K562 (cell line): Measurements from ENCODE around the gene BCAS3.

Experiments
- CBFB ChIP-seq: sonication (generic); formaldehyde crosslinking; IDR thresholded peaks from 2 replicates; pipeline ENCODE4 v1.4.0; 2020; ENCODE audit warnings: mild to moderate bottlenecking, missing genetic modification reagents
- HDAC2 ChIP-seq: fragments of 450-650 bp; IDR thresholded peaks from 2 replicates; pipeline ENCODE4 v1.6.1; 2016; ENCODE audit warnings: mild to moderate bottlenecking
- KLF13 ChIP-seq: fragments of 450-650 bp; IDR thresholded peaks from 2 replicates; pipeline ENCODE4 v1.6.1; 2016; ENCODE audit warnings: missing genetic modification characterization, low read depth, mild to moderate bottlenecking, missing compliant biosample characterization, moderate library complexity, borderline replicate concordance
- MTF1 ChIP-seq: fragments of 250-450 bp; sonication (Bioruptor Pico); IDR thresholded peaks from 2 replicates; pipeline ENCODE4 v1.9.0; 2021; ENCODE audit warnings: moderate library complexity, mild to moderate bottlenecking, inconsistent platforms, borderline replicate concordance
- NR3C1 ChIP-seq: sonication (generic); formaldehyde crosslinking; IDR thresholded peaks from 2 replicates; pipeline ENCODE4 v1.8.1; 2022; ENCODE audit warnings: missing genetic modification reagents
- TCF7L2 ChIP-seq: fragments of 150-350 bp; IDR thresholded peaks from 2 replicates; pipeline ENCODE4 v1.6.1; 2016; ENCODE audit warnings: low read depth, mild to moderate bottlenecking, low read length, moderate library complexity
- ZNF263 ChIP-seq: sonication (generic); formaldehyde crosslinking; IDR thresholded peaks from 2 replicates; pipeline ENCODE4 v1.8.0; 2022; ENCODE audit warnings: mild to moderate bottlenecking, missing genetic modification reagents, borderline replicate concordance
- ZNF274 ChIP-seq: IDR thresholded peaks from 2 replicates; pipeline ENCODE4 v1.6.1; 2011; ENCODE audit warnings: low read depth, mild to moderate bottlenecking, low read length, moderate library complexity, borderline replicate concordance
- TF ChIP-seq, protein P1 (sequence below): sonication (generic); formaldehyde crosslinking; IDR thresholded peaks from 2 replicates; pipeline ENCODE4 v1.9.0; 2022; ENCODE audit warnings: mild to moderate bottlenecking, missing genetic modification reagents
- TF ChIP-seq, protein P2 (sequence below): fragments of 250-450 bp; sonication (Bioruptor Pico); IDR thresholded peaks from 2 replicates; pipeline ENCODE4 v1.5.0; 2020; ENCODE audit warnings: mild to moderate bottlenecking
- TF ChIP-seq, protein P3 (sequence below), 3 experiments: IDR thresholded peaks in 2 of 3; conservative IDR thresholded peaks in 1 of 3; 2 replicates each; pipeline ENCODE4 v1.5.1; 2011 to 2012; ENCODE audit warnings: low read length in 3 of 3, mild to moderate bottlenecking in 3 of 3, control low read depth in 2 of 3, improper control_type of control experiment in 1 of 3, inconsistent platforms in 1 of 3, low read depth in 1 of 3, mixed read lengths in 1 of 3, moderate library complexity in 1 of 3; ENCODE audit not compliant: insufficient read depth in 2 of 3
- TF ChIP-seq, protein P4 (sequence below): fragments of 450-650 bp; IDR thresholded peaks from 2 replicates; pipeline ENCODE4 v1.6.1; 2016; ENCODE audit warnings: low read depth
- TF ChIP-seq, protein P5 (sequence below), 2 experiments: fragments of 450-650 bp in 1 of 2; sonication (generic) in 1 of 2; formaldehyde crosslinking; conservative IDR thresholded peaks; 2 replicates each; pipeline versions ENCODE4 v1.4.0 to v1.8.1; 2020 to 2022; ENCODE audit warnings: mild to moderate bottlenecking in 1 of 2, missing genetic modification reagents in 1 of 2

DNA sequence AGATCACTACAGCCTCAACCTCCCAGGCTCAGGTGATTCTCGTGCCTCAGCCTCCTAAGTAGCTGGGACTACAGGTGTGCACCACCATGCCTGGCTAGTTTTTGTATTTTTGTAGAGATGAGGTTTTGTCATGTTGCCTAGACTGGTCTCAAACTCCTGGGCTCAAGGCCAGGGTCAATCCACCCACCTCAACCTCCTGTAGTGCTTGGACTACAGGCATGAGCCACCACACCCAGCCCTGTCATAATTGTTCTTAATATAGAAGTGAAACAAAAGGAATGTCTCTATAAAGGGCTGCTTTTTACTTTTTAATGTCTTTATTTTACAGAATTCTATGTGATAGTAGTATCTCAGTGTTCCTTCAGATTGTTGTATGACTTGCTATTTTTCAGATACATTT lies 376.8 kb downstream of the BCAS3 start:
- TF ChIP-seq, protein P1, sequence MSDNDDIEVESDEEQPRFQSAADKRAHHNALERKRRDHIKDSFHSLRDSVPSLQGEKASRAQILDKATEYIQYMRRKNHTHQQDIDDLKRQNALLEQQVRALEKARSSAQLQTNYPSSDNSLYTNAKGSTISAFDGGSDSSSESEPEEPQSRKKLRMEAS (CRISPR knock-in tag) = no peak
- TF ChIP-seq, protein P2, sequence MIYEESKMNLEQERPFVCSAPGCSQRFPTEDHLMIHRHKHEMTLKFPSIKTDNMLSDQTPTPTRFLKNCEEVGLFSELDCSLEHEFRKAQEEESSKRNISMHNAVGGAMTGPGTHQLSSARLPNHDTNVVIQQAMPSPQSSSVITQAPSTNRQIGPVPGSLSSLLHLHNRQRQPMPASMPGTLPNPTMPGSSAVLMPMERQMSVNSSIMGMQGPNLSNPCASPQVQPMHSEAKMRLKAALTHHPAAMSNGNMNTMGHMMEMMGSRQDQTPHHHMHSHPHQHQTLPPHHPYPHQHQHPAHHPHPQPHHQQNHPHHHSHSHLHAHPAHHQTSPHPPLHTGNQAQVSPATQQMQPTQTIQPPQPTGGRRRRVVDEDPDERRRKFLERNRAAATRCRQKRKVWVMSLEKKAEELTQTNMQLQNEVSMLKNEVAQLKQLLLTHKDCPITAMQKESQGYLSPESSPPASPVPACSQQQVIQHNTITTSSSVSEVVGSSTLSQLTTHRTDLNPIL (CRISPR knock-in tag) = no peak
- TF ChIP-seq, protein P3, sequence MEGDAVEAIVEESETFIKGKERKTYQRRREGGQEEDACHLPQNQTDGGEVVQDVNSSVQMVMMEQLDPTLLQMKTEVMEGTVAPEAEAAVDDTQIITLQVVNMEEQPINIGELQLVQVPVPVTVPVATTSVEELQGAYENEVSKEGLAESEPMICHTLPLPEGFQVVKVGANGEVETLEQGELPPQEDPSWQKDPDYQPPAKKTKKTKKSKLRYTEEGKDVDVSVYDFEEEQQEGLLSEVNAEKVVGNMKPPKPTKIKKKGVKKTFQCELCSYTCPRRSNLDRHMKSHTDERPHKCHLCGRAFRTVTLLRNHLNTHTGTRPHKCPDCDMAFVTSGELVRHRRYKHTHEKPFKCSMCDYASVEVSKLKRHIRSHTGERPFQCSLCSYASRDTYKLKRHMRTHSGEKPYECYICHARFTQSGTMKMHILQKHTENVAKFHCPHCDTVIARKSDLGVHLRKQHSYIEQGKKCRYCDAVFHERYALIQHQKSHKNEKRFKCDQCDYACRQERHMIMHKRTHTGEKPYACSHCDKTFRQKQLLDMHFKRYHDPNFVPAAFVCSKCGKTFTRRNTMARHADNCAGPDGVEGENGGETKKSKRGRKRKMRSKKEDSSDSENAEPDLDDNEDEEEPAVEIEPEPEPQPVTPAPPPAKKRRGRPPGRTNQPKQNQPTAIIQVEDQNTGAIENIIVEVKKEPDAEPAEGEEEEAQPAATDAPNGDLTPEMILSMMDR (IDR thresholded peaks at IDR 0.05 in 2 of 3, conservative IDR thresholded peaks at IDR 0.05 in 1 of 3; ENCODE audit: insufficient read depth in 2 of 3, low read depth in 1 of 3, low read length in 3 of 3) = no peak
- TF ChIP-seq TCF7L2 (no peak), CBFB (no peak), HDAC2 (no peak), ZNF263 (CRISPR knock-in tag) (no peak), MTF1 (no peak), NR3C1 (CRISPR knock-in tag) (no peak), KLF13 (tag) (no peak), ZNF274 (no peak)
- TF ChIP-seq, protein P4, sequence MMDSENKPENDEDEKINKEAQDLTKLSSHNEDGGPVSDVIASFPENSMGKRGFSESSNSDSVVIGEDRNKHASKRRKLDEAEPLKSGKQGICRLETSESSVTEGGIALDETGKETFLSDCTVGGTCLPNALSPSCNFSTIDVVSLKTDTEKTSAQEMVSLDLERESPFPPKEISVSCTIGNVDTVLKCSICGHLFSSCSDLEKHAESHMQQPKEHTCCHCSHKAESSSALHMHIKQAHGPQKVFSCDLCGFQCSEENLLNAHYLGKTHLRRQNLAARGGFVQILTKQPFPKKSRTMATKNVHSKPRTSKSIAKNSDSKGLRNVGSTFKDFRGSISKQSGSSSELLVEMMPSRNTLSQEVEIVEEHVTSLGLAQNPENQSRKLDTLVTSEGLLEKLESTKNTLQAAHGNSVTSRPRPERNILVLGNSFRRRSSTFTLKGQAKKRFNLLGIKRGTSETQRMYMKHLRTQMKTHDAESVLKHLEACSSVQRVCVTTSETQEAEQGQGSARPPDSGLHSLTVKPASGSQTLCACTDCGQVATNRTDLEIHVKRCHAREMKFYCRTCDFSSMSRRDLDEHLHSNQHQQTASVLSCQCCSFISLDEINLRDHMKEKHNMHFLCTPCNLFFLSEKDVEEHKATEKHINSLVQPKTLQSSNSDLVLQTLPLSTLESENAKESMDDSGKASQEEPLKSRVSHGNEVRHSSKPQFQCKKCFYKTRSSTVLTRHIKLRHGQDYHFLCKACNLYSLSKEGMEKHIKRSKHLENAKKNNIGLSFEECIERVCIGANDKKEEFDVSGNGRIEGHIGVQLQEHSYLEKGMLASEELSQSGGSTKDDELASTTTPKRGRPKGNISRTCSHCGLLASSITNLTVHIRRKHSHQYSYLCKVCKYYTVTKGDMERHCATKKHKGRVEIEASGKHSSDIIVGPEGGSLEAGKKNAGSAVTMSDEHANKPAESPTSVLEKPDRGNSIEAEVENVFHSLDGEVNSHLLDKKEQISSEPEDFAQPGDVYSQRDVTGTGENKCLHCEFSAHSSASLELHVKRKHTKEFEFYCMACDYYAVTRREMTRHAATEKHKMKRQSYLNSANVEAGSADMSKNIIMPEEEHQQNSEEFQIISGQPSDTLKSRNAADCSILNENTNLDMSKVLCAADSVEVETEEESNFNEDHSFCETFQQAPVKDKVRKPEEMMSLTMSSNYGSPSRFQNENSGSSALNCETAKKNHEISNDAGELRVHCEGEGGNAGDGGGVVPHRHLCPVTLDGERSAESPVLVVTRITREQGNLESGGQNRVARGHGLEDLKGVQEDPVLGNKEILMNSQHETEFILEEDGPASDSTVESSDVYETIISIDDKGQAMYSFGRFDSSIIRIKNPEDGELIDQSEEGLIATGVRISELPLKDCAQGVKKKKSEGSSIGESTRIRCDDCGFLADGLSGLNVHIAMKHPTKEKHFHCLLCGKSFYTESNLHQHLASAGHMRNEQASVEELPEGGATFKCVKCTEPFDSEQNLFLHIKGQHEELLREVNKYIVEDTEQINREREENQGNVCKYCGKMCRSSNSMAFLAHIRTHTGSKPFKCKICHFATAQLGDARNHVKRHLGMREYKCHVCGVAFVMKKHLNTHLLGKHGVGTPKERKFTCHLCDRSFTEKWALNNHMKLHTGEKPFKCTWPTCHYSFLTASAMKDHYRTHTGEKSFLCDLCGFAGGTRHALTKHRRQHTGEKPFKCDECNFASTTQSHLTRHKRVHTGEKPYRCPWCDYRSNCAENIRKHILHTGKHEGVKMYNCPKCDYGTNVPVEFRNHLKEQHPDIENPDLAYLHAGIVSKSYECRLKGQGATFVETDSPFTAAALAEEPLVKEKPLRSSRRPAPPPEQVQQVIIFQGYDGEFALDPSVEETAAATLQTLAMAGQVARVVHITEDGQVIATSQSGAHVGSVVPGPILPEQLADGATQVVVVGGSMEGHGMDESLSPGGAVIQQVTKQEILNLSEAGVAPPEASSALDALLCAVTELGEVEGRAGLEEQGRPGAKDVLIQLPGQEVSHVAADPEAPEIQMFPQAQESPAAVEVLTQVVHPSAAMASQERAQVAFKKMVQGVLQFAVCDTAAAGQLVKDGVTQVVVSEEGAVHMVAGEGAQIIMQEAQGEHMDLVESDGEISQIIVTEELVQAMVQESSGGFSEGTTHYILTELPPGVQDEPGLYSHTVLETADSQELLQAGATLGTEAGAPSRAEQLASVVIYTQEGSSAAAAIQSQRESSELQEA = no peak
- TF ChIP-seq, protein P5, sequence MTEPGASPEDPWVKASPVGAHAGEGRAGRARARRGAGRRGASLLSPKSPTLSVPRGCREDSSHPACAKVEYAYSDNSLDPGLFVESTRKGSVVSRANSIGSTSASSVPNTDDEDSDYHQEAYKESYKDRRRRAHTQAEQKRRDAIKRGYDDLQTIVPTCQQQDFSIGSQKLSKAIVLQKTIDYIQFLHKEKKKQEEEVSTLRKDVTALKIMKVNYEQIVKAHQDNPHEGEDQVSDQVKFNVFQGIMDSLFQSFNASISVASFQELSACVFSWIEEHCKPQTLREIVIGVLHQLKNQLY (CRISPR knock-in tag; conservative IDR thresholded peaks at IDR 0.05) = no peak
